Measurements from ENCODE around the gene AFG3L2. TPM values are rescaled to one million over a fixed set of nuclear protein-coding genes. Genes with fewer than 3 reads are reported as not detected.

The AFG3L2 gene
- total RNA-seq, 1 donor from 2014 or later: 51.7 TPM

- peak overlapping the region; percentile 83 for H2AFZ ChIP-seq (replicated peaks)
- H3K9me3 ChIP-seq (ENCODE audit: low read depth): no peaks in the 10 kb centered on the region
- H3K79me2 ChIP-seq (ENCODE audit: low read depth): peaks cover 39% of the 10 kb centered on the region
- Mint-ChIP-seq H3K36me3 (peaks cover 10% of the 10 kb centered on the region), H3K4me3 (peak overlapping the region; percentile 93), H3K27ac (peak overlapping the region; percentile 89), H3K27me3 (ENCODE audit: insufficient read depth, low read depth) (peaks cover 8% of the 10 kb centered on the region), H3K9me3 (no peaks in the 10 kb centered on the region), H3K4me1 (peaks cover 19% of the 10 kb centered on the region)
- no peak for DNase-seq (ENCODE audit: low spot score)
- no peak overlapping the region for H3K9ac ChIP-seq
- peak overlapping the region; percentile 79 for H3K4me2 ChIP-seq
- H4K20me1 ChIP-seq (ENCODE audit: low read depth): peaks cover 39% of the 10 kb centered on the region
- H3K27ac ChIP-seq: peak overlapping the region; percentile 84
- TF ChIP-seq EZH2phosphoT487 (IDR thresholded peaks at IDR 0.05) (no peak), EZH2 (IDR thresholded peaks at IDR 0.05) (peak; percentile 12), CTCF (IDR thresholded peaks at IDR 0.05) (peak; percentile 26)
- H3K4me1 ChIP-seq: peaks cover 6% of the 10 kb centered on the region
- H3K27me3 ChIP-seq: no peaks in the 10 kb centered on the region
- peak overlapping the region; percentile 56 for H3K4me3 ChIP-seq
- peaks cover 25% of the 10 kb centered on the region for H3F3A ChIP-seq (ENCODE audit: low read depth)
- no peaks in the 10 kb centered on the region for H3K36me3 ChIP-seq
These were observed 650 bp upstream of the AFG3L2 start for GRCh38 chr18:12377556-12378197.

DNA sequence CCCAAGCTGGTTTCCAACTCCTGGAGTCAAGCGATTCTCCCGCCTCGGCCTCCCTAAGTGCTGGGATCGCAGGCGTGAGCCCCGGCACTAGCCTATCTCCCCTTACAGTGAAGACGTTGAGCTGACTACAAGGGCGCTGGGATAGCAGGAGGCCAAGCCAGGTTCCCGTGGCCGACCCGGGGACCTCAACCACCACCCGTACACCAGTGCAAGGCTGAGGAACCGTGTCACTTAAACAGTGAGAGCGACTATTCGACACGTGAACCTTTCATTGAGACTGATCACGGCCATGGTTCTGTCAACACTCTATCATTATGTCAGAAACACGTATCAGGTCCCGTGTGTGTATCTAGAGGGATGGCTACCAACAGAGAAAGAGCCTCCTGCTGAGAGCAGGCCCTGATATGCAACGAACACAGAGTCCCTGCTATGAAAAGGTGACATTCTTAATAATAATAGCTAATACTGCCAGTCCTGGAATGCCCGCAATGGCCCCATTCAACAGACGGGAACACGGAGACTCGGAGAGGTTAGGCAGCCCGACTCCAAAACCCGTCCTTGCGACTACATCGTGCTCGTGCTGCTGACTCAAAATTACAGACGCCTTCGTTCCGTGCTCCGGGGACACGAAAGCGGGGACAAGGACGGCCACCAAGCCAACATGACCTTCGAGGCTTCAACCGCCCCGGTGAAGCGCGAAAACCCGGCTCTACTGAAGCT is 833 bp downstream of the AFG3L2 start:
- Histone ChIP-seq H2AFZ (replicated peaks) (peak overlapping the region; percentile 75), H3K4me2 (peak overlapping the region; percentile 93), H3K4me3 (peak overlapping the region; percentile 72), H3F3A (ENCODE audit: low read depth) (peaks cover 25% of the 10 kb centered on the region), H3K36me3 (no peaks in the 10 kb centered on the region), H3K27ac (no peak overlapping the region), H4K20me1 (ENCODE audit: low read depth) (peaks cover 45% of the 10 kb centered on the region), H3K79me2 (ENCODE audit: low read depth) (peaks cover 54% of the 10 kb centered on the region), H3K27me3 (no peaks in the 10 kb centered on the region), H3K9ac (peak overlapping the region; percentile 53), H3K9me3 (ENCODE audit: low read depth) (no peaks in the 10 kb centered on the region), H3K4me1 (peaks cover 6% of the 10 kb centered on the region)
- Mint-ChIP-seq H3K36me3 (peaks cover 12% of the 10 kb centered on the region), H3K4me3 (peak overlapping the region; percentile 92), H3K27ac (peak overlapping the region; percentile 53), H3K9me3 (no peaks in the 10 kb centered on the region), H3K4me1 (peaks cover 19% of the 10 kb centered on the region), H3K27me3 (ENCODE audit: insufficient read depth, low read depth) (peaks cover 6% of the 10 kb centered on the region)
- TF ChIP-seq CTCF (IDR thresholded peaks at IDR 0.05): no peak
- no peak for TF ChIP-seq EZH2phosphoT487 (IDR thresholded peaks at IDR 0.05)
- no peak for TF ChIP-seq EZH2 (IDR thresholded peaks at IDR 0.05)
- peak; percentile 33 for DNase-seq (ENCODE audit: low spot score)

DNA sequence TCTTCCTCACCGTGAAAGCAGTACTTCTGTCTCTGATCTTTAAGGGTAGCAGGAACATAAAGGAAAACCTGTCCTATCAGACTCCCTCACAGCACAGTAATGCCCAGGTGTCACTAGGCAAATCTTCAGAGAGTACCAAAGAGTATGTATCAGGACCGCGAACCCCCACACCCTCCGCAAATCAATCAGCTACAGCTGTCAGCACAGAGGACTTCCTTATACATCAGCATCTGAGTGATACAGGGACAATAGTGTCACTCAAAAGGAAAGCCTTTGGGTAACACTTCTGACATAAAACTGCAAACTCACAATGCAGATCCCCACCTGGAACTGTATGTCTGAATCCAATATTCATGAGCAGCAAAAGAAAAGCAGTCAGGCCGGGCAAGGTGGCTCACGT is 2.6 kb downstream of the AFG3L2 start:
- H3K27ac Mint-ChIP-seq: no peak overlapping the region

More for the DNA sequence above, 2.6 kb downstream of the AFG3L2 start:
- TF ChIP-seq CTCF (IDR thresholded peaks at IDR 0.05) (no peak), EZH2 (IDR thresholded peaks at IDR 0.05) (no peak), EZH2phosphoT487 (IDR thresholded peaks at IDR 0.05) (no peak)
- Histone ChIP-seq H3K9me3 (ENCODE audit: low read depth) (no peaks in the 10 kb centered on the region), H3K27ac (no peak overlapping the region), H3K27me3 (no peaks in the 10 kb centered on the region), H2AFZ (replicated peaks) (no peak overlapping the region), H3K4me1 (peaks cover 6% of the 10 kb centered on the region), H3K9ac (no peak overlapping the region), H3K4me2 (no peak overlapping the region), H3K79me2 (ENCODE audit: low read depth) (peaks cover 67% of the 10 kb centered on the region), H3F3A (ENCODE audit: low read depth) (peaks cover 25% of the 10 kb centered on the region), H3K4me3 (no peak overlapping the region), H4K20me1 (ENCODE audit: low read depth) (peaks cover 45% of the 10 kb centered on the region), H3K36me3 (no peaks in the 10 kb centered on the region)
- Mint-ChIP-seq H3K36me3 (peaks cover 15% of the 10 kb centered on the region), H3K9me3 (no peaks in the 10 kb centered on the region), H3K27me3 (ENCODE audit: insufficient read depth, low read depth) (peaks cover 6% of the 10 kb centered on the region), H3K4me3 (peak overlapping the region; percentile 72), H3K4me1 (peaks cover 22% of the 10 kb centered on the region)
- no peak for DNase-seq (ENCODE audit: low spot score)

Measured in neural progenitor cell (in vitro differentiated cells).